HEK293T (cell line): ENCODE data around the gene MKX.

Source experiments
- CTCF ChIA-PET: fragments of 350-600 bp; formaldehyde crosslinking; extraction: SDS; loops from one replicate; lab custom pipeline; 2021; ENCODE audit warnings: antibody characterized with exemption, inconsistent platforms; lab: Yijun Ruan, JAX
- POLR2A ChIA-PET: fragments of 350-600 bp; formaldehyde crosslinking; extraction: SDS; loops from one replicate; lab custom pipeline; 2020; ENCODE audit warnings: antibody characterized with exemption, inconsistent platforms; lab: Yijun Ruan, JAX
- DNase-seq: peaks from one replicate; pipeline ENCODE4 v3.0.0; 2012; ENCODE audit warnings: mixed read lengths; ENCODE audit errors: extremely low spot score
- ARNT ChIP-seq: fragments of 450-650 bp; IDR thresholded peaks from 2 replicates; pipeline ENCODE4 v1.6.1; 2017; ENCODE audit warnings: mild to moderate bottlenecking
- BHLHE40 ChIP-seq: fragments of 450-650 bp; IDR thresholded peaks from 2 replicates; pipeline ENCODE4 v1.6.1; 2016; ENCODE audit warnings: mild to moderate bottlenecking, moderate library complexity, borderline replicate concordance
- CTBP1 ChIP-seq: fragments of 450-650 bp; IDR thresholded peaks from 2 replicates; pipeline ENCODE4 v1.6.1; 2016; ENCODE audit warnings: borderline replicate concordance
- ELF4 ChIP-seq: fragments of 450-650 bp; IDR thresholded peaks from 2 replicates; pipeline ENCODE4 v1.6.1; 2017; ENCODE audit warnings: antibody characterized with exemption
- FOXA1 ChIP-seq: fragments of 450-650 bp; IDR thresholded peaks from 2 replicates; pipeline ENCODE4 v1.6.1; 2016; ENCODE audit warnings: mild to moderate bottlenecking
- FOXK2 ChIP-seq: fragments of 450-650 bp; IDR thresholded peaks from 2 replicates; pipeline ENCODE4 v1.6.1; 2016; ENCODE audit warnings: mild to moderate bottlenecking
- FOXM1 ChIP-seq: fragments of 450-650 bp; IDR thresholded peaks from 2 replicates; pipeline ENCODE4 v1.6.1; 2017; ENCODE audit warnings: mild to moderate bottlenecking, borderline replicate concordance
- HDGF ChIP-seq: fragments of 450-650 bp; IDR thresholded peaks from 2 replicates; pipeline ENCODE4 v1.6.1; 2017; ENCODE audit warnings: antibody characterized with exemption, borderline replicate concordance
- L3MBTL2 ChIP-seq: fragments of 450-650 bp; conservative IDR thresholded peaks from 2 replicates; pipeline ENCODE4 v1.6.1; 2016; ENCODE audit warnings: mild to moderate bottlenecking
- LEF1 ChIP-seq: fragments of 450-650 bp; IDR thresholded peaks from 2 replicates; pipeline ENCODE4 v1.6.1; 2017; ENCODE audit warnings: mild to moderate bottlenecking, borderline replicate concordance
- NFRKB ChIP-seq: fragments of 450-650 bp; IDR thresholded peaks from 2 replicates; pipeline ENCODE4 v1.6.1; 2016; ENCODE audit warnings: mild to moderate bottlenecking, moderate library complexity
- SP1 ChIP-seq: fragments of 450-650 bp; IDR thresholded peaks from 2 replicates; pipeline ENCODE4 v1.6.1; 2017
- SUZ12 ChIP-seq: fragments of 450-650 bp; IDR thresholded peaks from 2 replicates; pipeline ENCODE4 v1.6.1; 2016; ENCODE audit warnings: mild to moderate bottlenecking
- TARDBP ChIP-seq: fragments of 450-650 bp; IDR thresholded peaks from 2 replicates; pipeline ENCODE4 v1.6.1; 2016
- ZNF384 ChIP-seq: fragments of 450-650 bp; IDR thresholded peaks from 2 replicates; pipeline ENCODE4 v1.6.1; 2016
- TF ChIP-seq, protein P1 (sequence below): fragments of 450-650 bp; IDR thresholded peaks from 2 replicates; pipeline ENCODE4 v1.6.1; 2016

Gene MKX

DNA sequence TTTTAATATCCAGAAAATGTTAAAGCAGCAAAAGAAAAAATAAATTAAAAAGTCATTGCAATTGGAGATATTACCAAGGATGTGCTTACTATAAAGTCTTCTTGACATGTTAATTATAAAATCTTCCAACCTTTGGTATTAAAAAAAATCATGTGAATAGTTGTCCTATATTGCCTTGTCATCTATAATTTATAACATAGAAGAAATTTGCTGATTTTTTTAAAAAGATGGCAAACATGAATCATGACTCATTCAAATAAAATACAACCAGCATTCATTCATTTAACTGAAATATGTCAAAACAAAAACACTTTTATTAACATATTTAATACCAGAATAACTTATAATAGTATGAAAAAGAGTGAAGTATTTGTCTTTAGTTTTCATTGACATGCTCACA, 72.6 kb downstream of the MKX start:
- no peak for DNase-seq
- POLR2A ChIA-PET: no interaction called here
- CTCF ChIA-PET: no interaction called here
- TF ChIP-seq TARDBP: no peak
- no peak for TF ChIP-seq BHLHE40
- TF ChIP-seq FOXM1: no peak

DNA sequence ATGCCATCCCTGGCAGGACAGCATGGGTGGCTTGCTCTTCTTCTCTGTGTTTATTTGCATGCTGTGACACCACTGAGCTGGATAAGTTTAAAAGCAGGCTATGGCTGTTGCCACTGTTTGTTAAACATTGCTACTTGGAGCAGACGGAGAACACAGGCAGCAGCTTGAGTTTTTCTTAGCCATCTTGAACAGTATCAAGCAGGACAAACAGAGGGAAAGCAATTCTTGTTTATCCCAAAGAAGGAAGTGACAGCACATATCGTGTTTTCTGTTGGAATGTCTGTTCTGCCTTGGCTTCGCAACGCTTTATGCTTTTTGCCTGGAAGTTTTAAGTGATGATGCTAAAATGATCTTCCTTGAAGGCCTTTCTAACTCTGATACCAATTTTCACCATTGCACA, 73.8 kb downstream of the MKX start:
- CTCF ChIA-PET: no interaction called here
- DNase-seq: no peak
- POLR2A ChIA-PET: interaction anchor here (1.0 kb wide), 1 partner anchor 10 kb away, joined by 5 read pairs; no protein-coding TSS in a partner anchor
- TF ChIP-seq CTBP1 (no peak), BHLHE40 (no peak), NFRKB (no peak), TARDBP (no peak), FOXM1 (no peak), ELF4 (no peak), FOXA1 (no peak)
- TF ChIP-seq, protein P1, sequence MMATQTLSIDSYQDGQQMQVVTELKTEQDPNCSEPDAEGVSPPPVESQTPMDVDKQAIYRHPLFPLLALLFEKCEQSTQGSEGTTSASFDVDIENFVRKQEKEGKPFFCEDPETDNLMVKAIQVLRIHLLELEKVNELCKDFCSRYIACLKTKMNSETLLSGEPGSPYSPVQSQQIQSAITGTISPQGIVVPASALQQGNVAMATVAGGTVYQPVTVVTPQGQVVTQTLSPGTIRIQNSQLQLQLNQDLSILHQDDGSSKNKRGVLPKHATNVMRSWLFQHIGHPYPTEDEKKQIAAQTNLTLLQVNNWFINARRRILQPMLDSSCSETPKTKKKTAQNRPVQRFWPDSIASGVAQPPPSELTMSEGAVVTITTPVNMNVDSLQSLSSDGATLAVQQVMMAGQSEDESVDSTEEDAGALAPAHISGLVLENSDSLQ: no peak

DNA sequence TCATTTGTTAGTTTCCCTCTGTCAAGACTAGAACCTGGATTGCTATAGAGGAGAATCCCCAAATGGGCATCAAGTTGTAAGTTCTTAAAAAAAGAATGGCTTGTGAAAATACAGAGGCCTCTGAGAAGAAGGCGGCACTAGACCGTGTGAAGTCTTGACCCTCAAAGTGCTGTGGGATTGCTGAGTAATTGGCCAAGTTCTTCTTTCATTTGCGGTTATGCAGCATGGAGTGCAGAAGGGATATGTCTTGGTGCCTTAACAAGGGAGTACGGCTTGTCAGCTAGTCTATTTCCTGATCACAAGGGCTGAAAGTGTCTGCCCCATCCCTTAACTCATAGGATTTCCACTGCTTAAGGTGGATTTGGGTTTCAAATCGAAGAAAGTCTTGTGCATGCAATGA, 81.2 kb downstream of the MKX start:
- TF ChIP-seq HDGF: no peak
- no peak for TF ChIP-seq FOXA1
- TF ChIP-seq SUZ12: no peak
- TF ChIP-seq LEF1: no peak
- TF ChIP-seq FOXM1: no peak
- no peak for TF ChIP-seq NFRKB
- no peak for TF ChIP-seq BHLHE40
- ChIA-PET CTCF (no interaction called here), POLR2A (no interaction called here)
- no peak for DNase-seq

DNA sequence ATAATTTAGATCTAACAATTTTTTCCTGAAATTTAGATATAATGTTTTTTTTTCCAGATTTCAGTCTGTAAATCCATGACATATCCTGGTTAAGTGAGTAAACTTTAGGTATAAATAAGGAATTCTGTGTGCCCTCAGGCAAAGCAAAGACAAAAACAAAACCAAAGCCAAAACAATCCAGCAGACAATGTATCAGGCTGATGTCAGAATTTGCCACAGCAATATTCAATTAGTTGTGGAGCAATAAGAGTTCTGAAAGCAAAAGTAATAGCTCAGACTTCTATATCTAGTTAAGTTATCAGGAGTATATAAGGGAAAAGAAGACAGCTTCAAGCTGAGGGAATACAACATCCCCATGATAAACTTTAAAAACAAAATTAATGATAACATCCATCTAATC, 82.0 kb downstream of the MKX start:
- ChIA-PET CTCF (interaction anchor here (0.5 kb wide), 1 partner anchor 643 kb away, joined by 4 read pairs; no protein-coding TSS in a partner anchor), POLR2A (interaction anchor here (0.6 kb wide), 1 partner anchor 532 kb away, joined by 3 read pairs; no protein-coding TSS in a partner anchor)
- DNase-seq: no peak
- TF ChIP-seq SUZ12 (no peak), L3MBTL2 (no peak), HDGF (no peak)

DNA sequence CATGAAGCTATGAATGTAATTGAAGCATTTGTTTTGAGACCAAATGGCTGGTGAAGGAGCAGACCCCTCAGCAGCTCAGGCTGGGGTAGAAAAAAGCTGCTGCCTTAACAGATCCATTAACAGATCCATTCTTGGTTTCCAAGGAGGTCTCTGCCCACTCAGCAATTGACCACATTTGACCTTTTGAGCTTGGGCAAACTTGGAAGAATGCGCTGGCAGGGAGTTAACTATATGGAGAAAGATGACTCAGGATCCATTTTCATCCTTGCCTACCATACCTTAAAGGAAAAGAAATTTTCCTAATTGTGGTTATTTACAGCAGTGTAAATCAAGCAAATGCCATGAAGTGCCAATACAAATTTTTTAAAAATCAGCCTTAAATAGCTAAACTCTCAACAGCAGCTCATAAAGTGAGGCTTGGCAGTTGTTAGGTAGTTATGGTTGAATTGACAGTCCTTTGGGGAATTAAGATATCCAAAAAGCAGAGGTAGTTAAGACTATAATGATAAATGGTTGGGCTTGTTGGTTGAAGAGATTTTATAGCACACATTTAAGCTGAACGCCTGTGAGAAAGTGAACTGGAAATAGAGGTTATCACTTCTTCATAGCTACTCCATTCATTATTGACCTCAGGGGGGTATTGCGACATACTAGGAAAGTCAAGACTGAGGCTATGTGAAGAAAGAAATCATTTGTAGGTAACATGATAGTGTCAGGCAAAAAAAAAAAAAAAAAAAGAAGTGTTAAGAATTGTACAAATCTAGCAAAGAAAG, 83.9 kb downstream of the MKX start:
- DNase-seq: peak; percentile 12
- CTCF ChIA-PET: interaction anchor here (0.8 kb wide), 1 partner anchor 289 kb away, joined by 3 read pairs; no protein-coding TSS in a partner anchor
- POLR2A ChIA-PET: interaction anchor here (1.3 kb wide), 1 partner anchor 10 kb away, joined by 5 read pairs; no protein-coding TSS in a partner anchor

DNA sequence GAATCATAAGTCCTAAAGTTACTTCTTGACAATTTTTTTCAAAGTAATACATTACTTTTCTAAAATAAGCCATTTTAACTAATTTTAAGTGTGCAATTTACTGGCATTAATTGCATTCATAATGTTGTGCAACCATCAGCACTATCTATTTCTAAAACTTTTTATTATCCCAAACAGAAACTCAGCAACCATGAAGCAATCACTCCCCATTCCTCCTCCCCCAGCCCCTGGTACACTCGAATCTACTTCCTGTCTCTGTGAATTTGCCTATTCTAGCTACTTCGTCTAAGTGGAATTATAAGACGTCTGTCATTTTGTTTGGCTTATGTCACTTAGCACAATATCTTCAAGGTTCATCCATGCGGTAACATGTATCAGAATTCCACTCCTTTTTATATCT, 84.9 kb downstream of the MKX start:
- CTCF ChIA-PET: interaction anchor here (0.6 kb wide), 1 partner anchor 532 kb away, joined by 3 read pairs; no protein-coding TSS in a partner anchor
- POLR2A ChIA-PET: interaction anchor here (1.3 kb wide), 1 partner anchor 11 kb away, joined by 5 read pairs; no protein-coding TSS in a partner anchor
- DNase-seq: no peak
- no peak for TF ChIP-seq SUZ12
- no peak for TF ChIP-seq ZNF384
- TF ChIP-seq, protein P1: no peak
- TF ChIP-seq CTBP1: no peak

More for the DNA sequence above, 83.9 kb downstream of the MKX start:
- TF ChIP-seq, protein P1: peak; percentile 86
- TF ChIP-seq SP1 (no peak), ZNF384 (peak; percentile 80), SUZ12 (no peak), CTBP1 (0 out of 2 replicates have a peak, but pooled peaks have one; percentile 59), L3MBTL2 (no peak), HDGF (no peak)

DNA sequence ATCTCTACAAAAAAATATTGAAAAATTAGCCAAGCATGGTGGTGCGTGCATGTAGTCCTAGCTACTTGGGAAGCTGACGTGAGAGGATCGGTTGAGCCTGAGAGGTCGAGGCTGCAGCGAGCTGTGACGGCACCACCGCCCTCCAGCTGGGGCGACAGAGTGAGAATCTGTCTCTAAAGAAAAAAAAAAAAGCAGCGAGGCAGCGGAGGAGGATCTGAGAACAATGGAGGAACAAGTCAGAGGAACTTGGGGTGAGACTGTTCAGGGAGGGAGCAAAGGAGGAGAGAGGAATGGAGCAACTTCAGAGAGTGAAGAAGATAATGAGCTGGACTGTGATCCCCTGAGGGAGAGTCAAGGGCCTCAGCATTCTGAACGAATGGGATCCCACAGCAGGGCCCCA, 85.4 kb downstream of the MKX start:
- TF ChIP-seq NFRKB: no peak
- TF ChIP-seq ARNT: no peak
- no peak for TF ChIP-seq FOXA1
- TF ChIP-seq BHLHE40: no peak
- TF ChIP-seq HDGF: no peak
- no peak for TF ChIP-seq SUZ12
- no peak for TF ChIP-seq FOXK2
- POLR2A ChIA-PET: no interaction called here
- CTCF ChIA-PET: interaction anchor here (0.6 kb wide), 1 partner anchor 533 kb away, joined by 3 read pairs; no protein-coding TSS in a partner anchor
- DNase-seq: no peak
